HG03378 (cell line): ENCODE results near the gene COL4A2.

ENCODE experiments used
- ATAC-seq: cut with Tn5 transposase; IDR thresholded peaks from one replicate; pipeline ENCODE4 v1.9.1; 2021; ENCODE audit warnings: mild to moderate bottlenecking, moderate library complexity; ENCODE audit not compliant: unreplicated experiment

The COL4A2 gene

GRCh38 chr13:110466266-110466915, 159.3 kb downstream of the COL4A2 start:
- ATAC-seq = no peak

- ATAC-seq = no peak
These were observed 160.5 kb downstream of the COL4A2 start for GRCh38 chr13:110467516-110468110.

- no peak for ATAC-seq
These were observed 162.0 kb downstream of the COL4A2 start for GRCh38 chr13:110468986-110469495.

GRCh38 chr13:110469597-110469996, 162.5 kb downstream of the COL4A2 start:
- ATAC-seq = no peak

- no peak for ATAC-seq
These were observed 163.4 kb downstream of the COL4A2 start for GRCh38 chr13:110470272-110471009.

- peak; percentile 39 for ATAC-seq
These were observed 164.2 kb downstream of the COL4A2 start for GRCh38 chr13:110471156-110471832.

- peak; percentile 98 for ATAC-seq
These were observed 164.7 kb downstream of the COL4A2 start for GRCh38 chr13:110471833-110472162.

GRCh38 chr13:110472904-110473563, 165.9 kb downstream of the COL4A2 start:
- ATAC-seq = no peak

- ATAC-seq = no peak
These were observed 167.6 kb downstream of the COL4A2 start for GRCh38 chr13:110474713-110475112.

GRCh38 chr13:110475117-110475516, 168.0 kb downstream of the COL4A2 start:
- no peak for ATAC-seq

- ATAC-seq = no peak
These were observed 168.6 kb downstream of the COL4A2 start for GRCh38 chr13:110475550-110476219.

GRCh38 chr13:110476220-110476617, 169.1 kb downstream of the COL4A2 start:
- ATAC-seq = no peak

GRCh38 chr13:110477706-110478245, 170.7 kb downstream of the COL4A2 start:
- ATAC-seq = no peak

GRCh38 chr13:110478405-110479214, 171.5 kb downstream of the COL4A2 start:
- no peak for ATAC-seq

- ATAC-seq = no peak
These were observed 172.1 kb downstream of the COL4A2 start for GRCh38 chr13:110479215-110479545.

- ATAC-seq = no peak
These were observed 172.6 kb downstream of the COL4A2 start for GRCh38 chr13:110479648-110480047.

- no peak for ATAC-seq
These were observed 173.1 kb downstream of the COL4A2 start for GRCh38 chr13:110480161-110480560.

- ATAC-seq = no peak
These were observed 176.4 kb downstream of the COL4A2 start for GRCh38 chr13:110483386-110483968.
